Measurements from ENCODE around the gene SFT2D1. TPM values are rescaled to one million over a fixed set of nuclear protein-coding genes. Genes with fewer than 3 reads are reported as not detected.
"Not testable (repeated sequence)": the region's sequence is repeated elsewhere in the genome, so short reads cannot be mapped to it uniquely, and the experiment has no call there.

SFT2D1 gene
- total RNA-seq, 2 donors from 2014 or later = 40.1 to 43.8 TPM

DNA sequence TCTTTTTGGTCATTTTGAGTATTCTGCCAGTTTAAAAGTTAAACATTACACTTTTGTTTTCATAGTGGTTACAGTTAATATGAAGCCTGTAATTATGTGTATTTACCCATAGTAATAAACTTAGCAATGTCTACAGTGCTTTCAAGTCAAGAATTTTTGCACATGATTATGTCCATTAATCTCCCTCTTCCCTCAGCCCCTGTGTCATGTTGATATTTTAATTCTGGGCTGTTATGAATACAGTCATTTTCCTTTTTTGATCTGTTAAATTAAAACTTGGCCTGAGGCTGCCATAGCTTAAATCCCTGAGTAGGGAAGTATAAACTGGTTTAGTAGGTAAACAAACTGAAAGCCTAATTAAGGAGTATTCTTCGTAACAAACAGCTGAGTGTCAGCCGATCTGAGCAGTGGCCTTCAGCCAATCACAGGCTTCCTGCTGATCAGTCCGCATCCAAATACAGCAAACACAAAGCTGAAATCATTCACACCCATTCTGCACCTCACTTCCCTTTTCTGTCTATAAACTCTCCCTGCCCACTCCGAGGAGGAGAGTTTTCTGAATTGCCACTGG is 9.5 kb upstream of the SFT2D1 start:
- H3K9me3 Mint-ChIP-seq = peaks cover 7% of the 10 kb centered on the region
- H3K4me1 Mint-ChIP-seq = peaks cover 8% of the 10 kb centered on the region
- no peak overlapping the region for H3K27ac Mint-ChIP-seq
- ATAC-seq (replicated peaks) = no peak
- H3K36me3 Mint-ChIP-seq (ENCODE audit: low read depth) = no peaks in the 10 kb centered on the region
- peaks cover 15% of the 10 kb centered on the region for H3K27me3 Mint-ChIP-seq
- no peak overlapping the region for H3K4me3 Mint-ChIP-seq

DNA sequence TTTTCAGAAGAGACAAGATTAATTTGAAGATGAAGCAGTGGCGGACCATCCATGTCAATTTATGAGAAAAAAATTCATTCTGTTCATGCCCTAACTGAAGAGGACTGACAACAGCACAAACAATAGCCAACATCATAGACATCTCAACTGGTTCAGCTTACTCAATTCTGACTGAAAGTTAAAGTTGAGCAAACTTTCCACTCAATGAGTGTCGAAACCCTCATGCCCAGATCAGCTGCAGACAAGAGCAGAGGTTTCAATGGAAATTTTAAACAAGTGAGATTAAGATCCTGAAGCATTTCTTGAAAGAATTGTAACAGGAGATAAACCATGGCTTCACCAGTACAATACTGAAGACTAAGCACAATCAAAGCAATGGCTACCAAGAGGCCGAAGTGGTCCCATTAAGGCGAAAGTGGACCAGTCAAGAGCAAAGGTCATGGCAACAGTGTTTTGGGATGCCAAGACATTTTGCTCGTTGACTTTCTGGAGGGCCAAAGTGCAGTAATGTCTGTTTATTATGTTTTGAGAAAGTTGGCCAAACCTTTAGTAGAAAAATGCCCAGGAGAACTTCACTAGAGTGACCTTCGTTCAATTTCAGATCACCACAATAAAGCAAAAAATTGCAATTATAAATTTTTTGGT is 6.1 kb upstream of the SFT2D1 start:
- peak; percentile 35 for ATAC-seq (replicated peaks)
- Mint-ChIP-seq H3K27me3 (peaks cover 5% of the 10 kb centered on the region), H3K4me1 (peaks cover 8% of the 10 kb centered on the region), H3K4me3 (no peak overlapping the region), H3K9me3 (peaks cover 7% of the 10 kb centered on the region), H3K36me3 (ENCODE audit: low read depth) (no peaks in the 10 kb centered on the region), H3K27ac (no peak overlapping the region)

DNA sequence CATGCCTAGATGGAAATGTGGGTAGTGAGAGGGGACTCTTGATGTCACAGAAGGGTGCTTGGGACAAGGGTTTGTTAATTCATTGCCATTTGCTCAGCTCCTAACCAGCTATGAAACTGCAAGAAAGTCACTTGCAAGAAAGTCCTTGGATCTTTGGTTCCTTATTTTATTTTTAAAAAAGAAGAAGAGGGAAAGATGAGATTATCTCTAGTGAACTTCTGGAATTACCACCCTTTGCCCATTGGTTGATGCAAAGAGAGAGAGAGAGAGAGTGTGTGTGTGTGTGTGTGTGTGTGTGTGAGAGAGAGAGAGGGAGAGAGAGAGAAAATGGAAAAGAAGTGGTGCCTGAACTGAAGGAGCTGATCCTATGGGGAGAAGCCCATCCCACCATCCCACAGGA is 4.6 kb upstream of the SFT2D1 start:
- no peak overlapping the region for H3K4me3 Mint-ChIP-seq
- H3K27me3 Mint-ChIP-seq = peaks cover 3% of the 10 kb centered on the region
- H3K9me3 Mint-ChIP-seq = peaks cover 7% of the 10 kb centered on the region
- H3K27ac Mint-ChIP-seq = no peak overlapping the region
- H3K36me3 Mint-ChIP-seq (ENCODE audit: low read depth) = peaks cover 1% of the 10 kb centered on the region
- ATAC-seq (replicated peaks) = no peak
- peaks cover 8% of the 10 kb centered on the region for H3K4me1 Mint-ChIP-seq

DNA sequence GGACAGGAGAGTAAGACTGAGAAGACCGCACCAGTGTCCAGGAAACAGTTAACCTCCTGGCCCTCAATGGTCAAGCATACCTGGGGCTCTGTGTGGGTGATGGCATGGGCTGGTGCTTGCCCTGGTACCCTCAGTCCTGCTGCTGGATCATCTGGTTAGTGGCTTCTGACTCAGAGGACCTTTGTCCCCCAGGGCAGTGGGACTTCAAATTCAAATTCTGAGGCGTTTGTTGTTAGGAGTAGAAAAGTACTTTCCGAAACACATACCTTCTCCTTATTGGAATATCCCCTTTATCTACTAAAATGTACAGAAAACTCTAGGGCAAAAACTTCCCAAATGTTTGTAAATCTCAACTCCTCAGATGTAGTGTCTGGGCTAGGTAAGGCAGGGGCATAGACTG is 4.1 kb upstream of the SFT2D1 start:
- Mint-ChIP-seq H3K27ac (no peak overlapping the region), H3K36me3 (ENCODE audit: low read depth) (peaks cover 6% of the 10 kb centered on the region), H3K9me3 (peaks cover 7% of the 10 kb centered on the region), H3K27me3 (no peaks in the 10 kb centered on the region), H3K4me1 (peaks cover 12% of the 10 kb centered on the region), H3K4me3 (no peak overlapping the region)
- no peak for ATAC-seq (replicated peaks)

DNA sequence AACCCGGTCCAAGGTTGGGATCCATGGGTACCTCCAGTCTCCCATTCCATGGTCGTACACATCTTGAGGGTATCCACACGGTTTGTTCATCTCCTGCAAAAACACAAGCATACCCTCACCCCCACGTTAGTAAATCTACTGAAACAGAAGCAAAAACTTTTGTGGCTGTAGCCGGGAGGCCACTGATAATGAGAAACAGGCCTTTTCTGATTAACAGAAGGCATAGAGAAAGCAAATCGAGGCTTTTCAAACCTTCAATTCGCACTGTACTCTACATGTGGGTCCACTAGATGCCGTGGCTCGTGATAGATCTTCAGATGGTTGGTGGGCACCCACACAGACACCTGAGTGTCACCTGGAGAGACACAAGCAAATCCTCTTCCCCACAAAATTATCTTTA is 3.3 kb upstream of the SFT2D1 start:
- not testable (repeated sequence) for H3K27me3 Mint-ChIP-seq; H3K9me3 Mint-ChIP-seq; H3K27ac Mint-ChIP-seq; H3K36me3 Mint-ChIP-seq (ENCODE audit: low read depth); ATAC-seq (replicated peaks); H3K4me3 Mint-ChIP-seq
- peaks cover 13% of the 10 kb centered on the region for H3K4me1 Mint-ChIP-seq

DNA sequence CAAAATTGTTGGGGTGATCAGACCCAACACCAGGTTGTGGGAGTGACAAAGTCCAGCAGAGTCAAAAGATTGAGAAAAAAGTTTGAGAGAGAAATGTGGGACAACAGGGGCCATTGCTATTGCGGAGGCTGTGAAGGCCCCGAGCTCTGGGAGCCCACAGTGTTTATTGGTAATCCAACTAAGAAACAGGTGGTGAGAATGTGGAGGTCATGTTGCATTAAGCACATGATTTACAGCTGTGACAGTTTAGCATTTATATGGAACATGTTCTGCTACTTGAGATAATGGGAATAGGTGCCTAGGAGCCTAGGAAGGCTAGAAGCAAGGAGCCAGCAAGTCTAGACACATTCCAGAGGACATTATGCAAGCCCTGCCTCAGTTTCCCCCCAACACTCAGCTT is 2.6 kb upstream of the SFT2D1 start:
- H3K4me3 Mint-ChIP-seq; H3K9me3 Mint-ChIP-seq; H3K36me3 Mint-ChIP-seq (ENCODE audit: low read depth); H3K27ac Mint-ChIP-seq; H3K27me3 Mint-ChIP-seq; ATAC-seq (replicated peaks): not testable (repeated sequence)
- H3K4me1 Mint-ChIP-seq = peaks cover 13% of the 10 kb centered on the region

DNA sequence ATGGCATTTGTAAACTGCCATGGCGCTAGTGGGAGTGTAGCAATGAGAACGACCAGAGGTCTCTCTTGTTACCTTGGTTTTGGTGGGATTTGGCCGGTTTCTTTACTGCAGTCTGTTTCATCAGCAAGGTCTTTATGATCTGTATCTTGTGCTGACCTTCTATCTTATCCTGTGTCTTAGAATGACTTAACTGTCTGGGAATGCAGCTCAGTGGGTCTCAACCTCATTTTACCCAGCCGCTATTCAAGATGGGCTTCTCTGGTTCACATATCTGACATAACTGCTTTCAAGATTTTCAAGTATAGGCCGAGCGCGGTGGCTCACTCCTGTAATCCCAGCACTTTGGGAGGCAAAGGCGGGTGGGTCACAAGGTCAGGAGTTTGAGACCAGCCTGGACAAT is 1.9 kb upstream of the SFT2D1 start:
- ATAC-seq (replicated peaks) = no peak
- H3K4me3 Mint-ChIP-seq = no peak overlapping the region
- no peak overlapping the region for H3K27ac Mint-ChIP-seq
- no peaks in the 10 kb centered on the region for H3K9me3 Mint-ChIP-seq
- no peaks in the 10 kb centered on the region for H3K27me3 Mint-ChIP-seq
- peaks cover 6% of the 10 kb centered on the region for H3K36me3 Mint-ChIP-seq (ENCODE audit: low read depth)
- H3K4me1 Mint-ChIP-seq = peaks cover 13% of the 10 kb centered on the region

DNA sequence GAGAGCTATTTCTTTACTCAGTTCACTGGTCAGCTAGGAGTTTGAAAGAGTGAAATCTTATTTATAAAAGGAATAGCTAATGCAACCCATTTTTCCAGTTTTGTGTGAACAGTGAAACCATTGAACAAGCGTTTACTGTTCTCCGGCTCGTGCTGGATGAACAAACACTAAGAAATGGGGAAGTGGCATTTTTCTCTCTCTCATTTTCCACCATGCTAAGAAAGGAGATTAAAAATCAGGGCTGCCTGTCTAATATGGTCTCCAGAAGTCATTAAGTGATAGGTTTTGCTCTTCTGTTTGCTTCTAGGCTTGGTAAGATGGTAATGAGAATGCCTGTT is 774 bp upstream of the SFT2D1 start:
- ATAC-seq (replicated peaks) = no peak
- H3K27me3 Mint-ChIP-seq = no peaks in the 10 kb centered on the region
- H3K9me3 Mint-ChIP-seq = no peaks in the 10 kb centered on the region
- H3K4me1 Mint-ChIP-seq = peaks cover 11% of the 10 kb centered on the region
- H3K4me3 Mint-ChIP-seq = peak overlapping the region; percentile 91
- H3K27ac Mint-ChIP-seq = peak overlapping the region; percentile 47
- peaks cover 6% of the 10 kb centered on the region for H3K36me3 Mint-ChIP-seq (ENCODE audit: low read depth)

DNA sequence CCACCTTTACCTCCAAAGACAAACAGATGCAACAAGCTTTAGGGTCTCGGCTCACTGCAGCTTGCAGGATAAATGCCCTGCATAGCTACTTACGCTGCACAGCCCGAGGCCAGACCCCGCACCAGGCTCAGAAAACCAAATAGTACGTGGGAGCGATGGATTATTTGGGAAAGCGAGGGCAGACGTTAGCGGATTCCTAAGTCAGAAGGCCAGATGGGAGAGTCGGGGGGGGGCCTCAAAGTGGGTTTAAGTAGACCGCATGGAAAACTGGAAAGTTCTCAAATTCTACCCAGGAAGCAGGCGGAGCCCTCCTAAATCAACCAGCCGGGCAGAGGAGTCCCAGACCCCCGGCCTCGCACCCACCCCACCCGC is 382 bp downstream of the SFT2D1 start:
- ATAC-seq (replicated peaks) = peak; percentile 20
- H3K4me1 Mint-ChIP-seq = peaks cover 10% of the 10 kb centered on the region
- H3K9me3 Mint-ChIP-seq = no peaks in the 10 kb centered on the region

DNA sequence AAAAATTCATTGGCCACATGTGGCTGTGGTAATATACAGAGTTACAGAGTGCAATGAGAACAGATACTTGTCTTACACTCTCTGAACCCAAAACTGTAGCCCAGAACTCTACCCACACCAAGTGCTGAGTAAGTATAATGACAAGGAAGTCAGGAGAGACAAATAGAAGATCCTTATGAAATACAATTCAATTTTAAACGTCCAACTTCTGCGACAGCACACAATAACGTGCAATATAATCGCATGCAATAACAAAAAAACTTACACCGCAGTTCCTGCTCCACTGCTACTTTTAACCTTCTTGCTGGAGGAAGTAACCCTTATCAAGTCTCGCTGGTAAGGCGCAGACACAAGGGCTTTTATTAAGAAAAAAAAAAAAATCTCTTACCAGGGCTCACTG is 881 bp downstream of the SFT2D1 start:
- Mint-ChIP-seq H3K27me3 (no peaks in the 10 kb centered on the region), H3K27ac (peak overlapping the region; percentile 92), H3K9me3 (no peaks in the 10 kb centered on the region), H3K36me3 (ENCODE audit: low read depth) (peaks cover 6% of the 10 kb centered on the region), H3K4me3 (peak overlapping the region; percentile 91), H3K4me1 (peaks cover 10% of the 10 kb centered on the region)
- ATAC-seq (replicated peaks) = no peak

More for the DNA sequence above, 382 bp downstream of the SFT2D1 start:
- Mint-ChIP-seq H3K27ac (peak overlapping the region; percentile 92), H3K4me3 (peak overlapping the region; percentile 91), H3K36me3 (ENCODE audit: low read depth) (peaks cover 6% of the 10 kb centered on the region), H3K27me3 (no peaks in the 10 kb centered on the region)

DNA sequence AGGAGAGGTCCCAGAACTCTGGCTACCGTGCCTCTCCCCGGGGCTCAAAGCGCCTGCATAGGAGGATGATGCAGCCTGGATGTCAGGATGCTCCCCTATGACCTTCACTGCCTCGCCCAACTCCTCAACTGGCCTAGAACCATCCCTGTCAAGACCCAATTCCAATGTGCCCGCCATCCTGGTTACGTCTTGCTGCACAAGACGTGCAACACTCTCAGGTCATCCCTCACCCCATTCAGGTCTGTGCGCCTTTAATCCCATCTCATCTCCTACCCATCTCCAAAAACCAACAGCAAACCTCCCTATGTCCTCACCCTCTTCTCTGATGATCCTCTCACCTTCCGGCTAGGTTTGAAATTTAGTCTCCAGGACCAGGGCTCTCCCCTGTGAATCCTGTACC is 3.5 kb downstream of the SFT2D1 start:
- Mint-ChIP-seq H3K4me1 (peaks cover 22% of the 10 kb centered on the region), H3K4me3 (no peak overlapping the region), H3K27me3 (no peaks in the 10 kb centered on the region), H3K36me3 (ENCODE audit: low read depth) (peaks cover 7% of the 10 kb centered on the region), H3K27ac (no peak overlapping the region), H3K9me3 (no peaks in the 10 kb centered on the region)
- ATAC-seq (replicated peaks) = no peak

DNA sequence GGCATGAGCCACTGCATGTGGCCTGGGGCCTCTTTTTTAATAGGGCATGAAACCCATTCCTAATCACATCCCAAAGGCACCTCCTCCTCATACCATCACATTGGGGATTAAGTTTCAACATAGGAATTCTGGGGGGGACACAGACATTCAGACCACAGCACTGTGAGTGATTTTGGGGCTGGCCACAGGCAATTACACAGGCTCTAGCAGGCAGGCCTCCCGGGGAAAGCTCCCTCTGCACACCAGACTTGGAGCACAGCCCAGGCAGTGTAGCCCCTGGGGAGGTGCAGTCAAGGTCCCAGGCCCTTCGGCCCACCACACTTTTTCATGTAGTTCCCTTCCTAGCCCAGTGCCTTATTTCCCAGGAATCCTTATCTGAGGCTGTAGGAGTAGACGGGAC is 5.5 kb downstream of the SFT2D1 start:
- H3K27ac Mint-ChIP-seq = no peak overlapping the region
- no peak for ATAC-seq (replicated peaks)
- peaks cover 37% of the 10 kb centered on the region for H3K4me1 Mint-ChIP-seq
- no peak overlapping the region for H3K4me3 Mint-ChIP-seq
- H3K36me3 Mint-ChIP-seq (ENCODE audit: low read depth) = peaks cover 18% of the 10 kb centered on the region
- H3K9me3 Mint-ChIP-seq = no peaks in the 10 kb centered on the region
- H3K27me3 Mint-ChIP-seq = no peaks in the 10 kb centered on the region

DNA sequence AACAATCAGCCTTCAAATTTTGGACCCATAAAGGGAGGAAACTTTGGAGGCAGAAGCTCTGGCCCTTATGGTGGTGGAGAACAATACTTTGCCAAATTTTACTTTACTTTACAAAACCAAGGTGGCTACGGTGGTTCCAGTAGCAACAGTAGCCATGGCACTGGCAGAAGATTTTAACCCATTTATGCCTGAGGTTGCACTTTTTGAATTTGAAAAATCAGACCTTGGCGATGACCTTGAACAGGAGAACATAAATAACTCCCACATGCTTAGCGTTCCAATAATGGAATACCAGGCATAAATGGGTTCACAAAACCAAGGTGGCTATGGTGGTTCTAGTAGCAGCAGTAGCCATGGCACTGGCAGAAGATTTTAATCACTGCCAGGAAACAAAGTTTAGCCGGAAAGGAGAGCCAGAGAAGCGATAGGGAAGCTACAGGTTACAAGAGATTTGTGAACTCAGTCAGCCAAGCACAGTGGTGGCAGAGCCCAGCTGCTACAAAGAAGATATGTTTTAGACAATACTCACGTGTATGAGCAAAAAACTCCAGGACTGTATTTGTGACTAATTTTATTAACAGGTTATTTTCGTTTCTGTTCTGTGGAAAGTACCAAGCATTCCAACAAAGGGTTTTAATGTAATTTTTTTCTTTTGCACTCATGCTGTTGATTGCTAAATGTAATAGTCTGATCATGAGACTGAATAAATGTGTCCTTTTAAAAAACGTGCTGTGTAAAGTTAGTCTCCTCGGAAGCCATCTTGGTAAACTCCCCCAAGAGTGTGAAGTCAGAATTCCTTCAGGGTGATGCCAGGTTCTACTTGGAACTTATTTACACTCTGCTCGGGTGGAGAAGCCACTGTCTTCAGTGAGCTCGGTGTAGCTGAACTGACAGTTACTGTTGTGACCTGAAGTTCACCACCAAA is 6.7 kb downstream of the SFT2D1 start:
- Mint-ChIP-seq H3K27me3 (no peaks in the 10 kb centered on the region), H3K27ac (no peak overlapping the region), H3K36me3 (ENCODE audit: low read depth) (peaks cover 14% of the 10 kb centered on the region), H3K4me3 (peak overlapping the region; percentile 74), H3K9me3 (no peaks in the 10 kb centered on the region), H3K4me1 (peaks cover 32% of the 10 kb centered on the region)
- no peak for ATAC-seq (replicated peaks)

DNA sequence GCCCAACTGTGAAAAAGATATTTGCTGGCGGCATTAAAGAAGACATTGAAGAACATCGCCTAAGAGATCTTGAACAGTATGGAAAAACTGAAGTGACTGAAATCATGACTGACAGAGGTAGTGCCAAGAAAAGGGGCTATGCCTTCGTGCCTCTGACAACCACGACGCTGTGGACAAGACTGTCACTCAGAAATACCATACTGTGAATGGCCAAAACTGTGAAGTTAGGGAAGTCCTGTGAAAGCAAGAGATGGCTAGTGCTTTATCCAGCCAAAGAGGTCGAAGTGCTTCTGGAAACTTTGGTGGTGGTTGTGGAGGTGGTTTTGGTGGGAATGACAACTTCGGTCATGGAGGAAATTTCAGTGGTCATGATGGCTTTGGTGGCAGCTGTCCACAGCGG is 7.5 kb downstream of the SFT2D1 start:
- H3K27me3 Mint-ChIP-seq = no peaks in the 10 kb centered on the region
- H3K4me1 Mint-ChIP-seq = peaks cover 32% of the 10 kb centered on the region
- H3K27ac Mint-ChIP-seq = no peak overlapping the region
- ATAC-seq (replicated peaks) = no peak
- H3K4me3 Mint-ChIP-seq = peak overlapping the region; percentile 74
- H3K36me3 Mint-ChIP-seq (ENCODE audit: low read depth) = peaks cover 14% of the 10 kb centered on the region
- H3K9me3 Mint-ChIP-seq = no peaks in the 10 kb centered on the region
